ENCODE results near the gene GABRG3. TPM values are rescaled to one million over a fixed set of nuclear protein-coding genes. Genes with fewer than 3 reads are reported as not detected.

GABRG3 gene
- total RNA-seq, 2 experiments from 2014 or later, result not detected

DNA sequence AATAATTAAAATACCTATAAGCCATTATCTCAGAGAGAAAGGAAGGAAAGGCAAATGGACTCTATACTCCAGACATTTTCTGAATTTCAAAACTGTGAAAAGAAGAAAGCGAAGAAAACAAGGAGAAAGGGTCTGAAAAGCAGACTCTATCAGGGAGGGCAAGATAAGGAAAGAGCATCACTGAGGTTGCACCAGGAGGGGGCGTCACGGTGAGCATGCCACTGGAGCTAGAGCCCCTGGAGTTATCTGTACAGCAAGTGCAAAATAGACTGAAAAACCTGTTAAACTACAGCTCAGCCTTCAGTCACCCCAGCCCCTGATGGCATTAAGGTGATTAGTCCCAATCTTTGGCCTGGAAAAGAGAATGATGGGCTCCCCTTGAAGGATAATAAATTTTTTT, 514.3 kb downstream of the GABRG3 start:
- ChIA-PET CTCF (no interaction called here), POLR2A (interaction anchor here (1.1 kb wide), 1 partner anchor 128 kb away, joined by 3 read pairs; no protein-coding TSS in a partner anchor)
- Mint-ChIP-seq H3K27me3 (no peaks in the 10 kb centered on the region), H3K27ac (no peak overlapping the region), H3K4me3 (no peak overlapping the region), H3K4me1 (ENCODE audit: low read depth) (no peaks in the 10 kb centered on the region), H3K36me3 (ENCODE audit: low read depth) (peaks cover 1% of the 10 kb centered on the region), H3K9me3 (peaks cover 7% of the 10 kb centered on the region)
- TF ChIP-seq, protein P1, sequence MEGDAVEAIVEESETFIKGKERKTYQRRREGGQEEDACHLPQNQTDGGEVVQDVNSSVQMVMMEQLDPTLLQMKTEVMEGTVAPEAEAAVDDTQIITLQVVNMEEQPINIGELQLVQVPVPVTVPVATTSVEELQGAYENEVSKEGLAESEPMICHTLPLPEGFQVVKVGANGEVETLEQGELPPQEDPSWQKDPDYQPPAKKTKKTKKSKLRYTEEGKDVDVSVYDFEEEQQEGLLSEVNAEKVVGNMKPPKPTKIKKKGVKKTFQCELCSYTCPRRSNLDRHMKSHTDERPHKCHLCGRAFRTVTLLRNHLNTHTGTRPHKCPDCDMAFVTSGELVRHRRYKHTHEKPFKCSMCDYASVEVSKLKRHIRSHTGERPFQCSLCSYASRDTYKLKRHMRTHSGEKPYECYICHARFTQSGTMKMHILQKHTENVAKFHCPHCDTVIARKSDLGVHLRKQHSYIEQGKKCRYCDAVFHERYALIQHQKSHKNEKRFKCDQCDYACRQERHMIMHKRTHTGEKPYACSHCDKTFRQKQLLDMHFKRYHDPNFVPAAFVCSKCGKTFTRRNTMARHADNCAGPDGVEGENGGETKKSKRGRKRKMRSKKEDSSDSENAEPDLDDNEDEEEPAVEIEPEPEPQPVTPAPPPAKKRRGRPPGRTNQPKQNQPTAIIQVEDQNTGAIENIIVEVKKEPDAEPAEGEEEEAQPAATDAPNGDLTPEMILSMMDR (IDR thresholded peaks at IDR 0.05), result no peak
- intact Hi-C loops (cut with micrococcal nuclease), result no loop called here
- DNase-seq (no peak), ATAC-seq (no peak)

DNA sequence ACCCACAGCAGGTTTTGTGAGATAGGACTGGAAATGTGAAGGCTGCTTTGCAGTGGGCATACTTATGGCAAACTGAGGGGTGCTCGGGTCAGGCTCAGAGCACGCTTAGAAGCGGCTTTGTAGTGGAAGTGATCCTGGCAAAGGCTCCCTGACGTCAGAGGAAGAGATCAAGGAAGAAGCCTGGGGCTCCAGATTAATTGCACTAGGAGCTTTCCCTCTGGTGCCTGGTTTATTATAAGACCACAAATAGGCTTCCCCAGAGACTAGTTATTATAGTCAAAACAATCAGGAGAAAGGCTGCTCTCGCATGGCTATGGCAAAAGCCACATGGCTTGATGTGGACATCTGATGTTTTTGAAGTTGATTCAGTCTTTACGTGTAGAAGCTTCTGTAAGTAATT, 515.1 kb downstream of the GABRG3 start:
- H3K9me3 Mint-ChIP-seq, result peaks cover 7% of the 10 kb centered on the region
- no peak overlapping the region for H3K4me3 Mint-ChIP-seq
- intact Hi-C loops (cut with micrococcal nuclease), result no loop called here
- POLR2A ChIA-PET, result interaction anchor here (1.1 kb wide), 1 partner anchor 129 kb away, joined by 3 read pairs; no protein-coding TSS in a partner anchor
- H3K4me1 Mint-ChIP-seq (ENCODE audit: low read depth), result no peaks in the 10 kb centered on the region
- CTCF ChIA-PET, result no interaction called here
- ATAC-seq, result no peak
- TF ChIP-seq, protein P1 (IDR thresholded peaks at IDR 0.05), result no peak
- H3K27ac Mint-ChIP-seq, result no peak overlapping the region
- H3K27me3 Mint-ChIP-seq, result no peaks in the 10 kb centered on the region
- H3K36me3 Mint-ChIP-seq (ENCODE audit: low read depth), result peaks cover 1% of the 10 kb centered on the region
- no peak for DNase-seq

DNA sequence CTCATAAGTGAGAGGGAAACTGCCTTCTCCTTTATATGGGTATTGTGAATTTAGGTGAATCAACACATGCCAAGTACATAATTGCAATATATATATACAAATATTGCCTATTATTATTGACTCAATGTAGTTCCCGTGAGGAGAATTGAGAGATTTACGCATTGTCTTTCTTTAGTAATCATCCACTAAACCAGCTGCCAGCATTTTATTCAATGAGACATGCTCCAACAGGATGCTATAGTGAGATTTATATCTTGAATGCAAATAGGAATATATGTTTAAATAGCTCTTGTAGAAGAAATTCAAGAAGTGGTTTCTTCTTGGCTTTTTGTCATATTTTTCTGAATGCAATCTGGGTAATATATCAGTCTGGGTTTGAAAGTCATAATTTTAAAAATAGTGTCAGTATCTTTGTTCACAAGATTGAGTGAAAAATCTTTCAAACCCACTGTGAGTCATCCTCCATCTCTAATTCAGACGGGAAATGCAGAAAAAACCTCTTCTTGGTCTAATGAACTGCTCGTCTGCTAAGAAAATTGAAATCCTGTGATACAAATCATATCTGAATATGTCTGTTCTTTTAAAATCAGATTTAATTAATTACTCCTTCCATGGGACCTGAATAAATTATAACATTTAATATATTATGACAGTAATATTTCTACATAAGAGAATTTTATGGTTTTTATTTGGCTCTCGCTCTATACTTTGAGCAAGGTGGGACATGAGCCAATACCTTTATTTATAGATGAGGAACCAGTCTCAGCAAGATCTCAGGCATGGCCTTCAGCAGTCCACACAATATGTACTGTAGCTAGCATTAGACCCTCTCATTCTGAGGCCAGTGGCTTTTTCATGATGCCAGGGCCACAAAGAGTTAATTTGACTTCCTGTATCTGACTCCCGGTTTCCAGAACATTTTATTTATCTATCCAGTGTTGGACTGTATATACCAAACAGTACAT, 516.0 kb downstream of the GABRG3 start:
- H3K36me3 Mint-ChIP-seq (ENCODE audit: low read depth), result peaks cover 1% of the 10 kb centered on the region
- H3K27ac Mint-ChIP-seq, result no peak overlapping the region
- DNase-seq (no peak), ATAC-seq (no peak)
- ChIA-PET POLR2A (interaction anchor here (1.1 kb wide), 1 partner anchor 130 kb away, joined by 3 read pairs; no protein-coding TSS in a partner anchor), CTCF (no interaction called here)
- no peak overlapping the region for H3K4me3 Mint-ChIP-seq
- no peaks in the 10 kb centered on the region for H3K27me3 Mint-ChIP-seq
- TF ChIP-seq, protein P1 (IDR thresholded peaks at IDR 0.05), result no peak
- intact Hi-C loops (cut with micrococcal nuclease), result no loop called here
- H3K9me3 Mint-ChIP-seq, result peaks cover 9% of the 10 kb centered on the region
- H3K4me1 Mint-ChIP-seq (ENCODE audit: low read depth), result no peaks in the 10 kb centered on the region

DNA sequence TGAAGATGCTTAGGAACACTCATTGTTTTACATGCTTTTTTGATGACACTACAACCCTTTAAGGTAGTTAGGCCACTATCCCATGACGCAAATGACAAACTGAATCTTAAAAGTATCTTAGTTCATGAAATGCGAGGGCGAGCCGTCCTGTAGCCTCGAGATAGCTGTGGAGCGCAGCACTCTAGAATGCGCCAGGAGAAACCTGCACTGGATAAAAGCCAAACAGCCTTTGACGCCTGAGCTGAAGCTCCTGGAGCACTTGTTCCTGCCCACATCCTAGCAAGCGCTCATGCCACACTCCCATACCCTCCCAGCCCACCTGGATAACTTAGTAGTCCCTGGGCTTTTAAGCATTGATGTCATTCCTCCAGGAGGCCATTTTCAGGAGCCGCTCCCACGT, 516.9 kb downstream of the GABRG3 start:
- Mint-ChIP-seq H3K27ac (no peak overlapping the region), H3K4me1 (ENCODE audit: low read depth) (no peaks in the 10 kb centered on the region), H3K4me3 (no peak overlapping the region), H3K27me3 (no peaks in the 10 kb centered on the region), H3K36me3 (ENCODE audit: low read depth) (peaks cover 1% of the 10 kb centered on the region), H3K9me3 (peaks cover 11% of the 10 kb centered on the region)
- DNase-seq, result no peak
- ChIA-PET CTCF (no interaction called here), POLR2A (no interaction called here)
- no peak for ATAC-seq
- TF ChIP-seq, protein P1 (IDR thresholded peaks at IDR 0.05), result no peak
- intact Hi-C loops (cut with micrococcal nuclease), result no loop called here

DNA sequence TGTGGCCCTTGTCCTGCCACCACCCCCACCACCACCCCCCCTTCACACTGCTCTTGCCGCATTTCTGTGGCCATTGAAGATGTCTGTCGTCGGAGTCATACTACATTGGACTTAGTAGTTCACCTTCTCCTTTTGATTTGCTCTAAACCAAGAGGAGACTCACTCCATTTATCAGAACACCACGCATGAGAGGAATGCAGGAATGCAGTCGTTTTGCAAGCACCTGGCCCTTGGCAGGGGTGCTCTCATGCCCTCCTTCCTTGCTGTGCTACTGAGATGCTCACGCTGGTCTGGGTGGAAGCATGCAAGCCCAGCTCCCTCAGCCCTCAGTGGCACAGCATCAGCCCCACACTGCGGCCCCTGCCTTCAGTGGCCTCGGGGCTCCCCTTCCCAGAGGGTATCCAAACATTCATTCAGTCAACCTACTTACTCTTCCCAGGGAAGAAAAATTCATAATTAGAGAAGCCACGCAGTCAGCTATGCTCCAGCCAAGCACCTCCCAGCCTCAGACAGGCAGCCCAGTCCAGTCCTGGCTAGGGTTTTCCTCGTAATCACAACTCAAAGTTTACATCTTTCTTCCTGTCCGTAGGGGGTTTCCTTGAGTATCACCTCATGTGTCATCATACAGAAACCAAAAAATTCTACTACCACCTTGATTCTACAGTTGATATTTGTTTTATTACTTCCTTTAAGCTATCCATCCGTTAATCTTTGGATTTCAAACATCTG, 520.0 kb downstream of the GABRG3 start:
- Mint-ChIP-seq H3K4me1 (ENCODE audit: low read depth) (no peaks in the 10 kb centered on the region), H3K27me3 (no peaks in the 10 kb centered on the region), H3K27ac (no peak overlapping the region), H3K9me3 (peaks cover 10% of the 10 kb centered on the region), H3K36me3 (ENCODE audit: low read depth) (peaks cover 1% of the 10 kb centered on the region), H3K4me3 (no peak overlapping the region)
- CTCF ChIA-PET, result no interaction called here
- intact Hi-C loops (cut with micrococcal nuclease), result no loop called here
- ATAC-seq (no peak), DNase-seq (no peak)
- TF ChIP-seq, protein P1 (IDR thresholded peaks at IDR 0.05), result no peak
- POLR2A ChIA-PET, result no interaction called here

Measured in activated CD8-positive, alpha-beta T cell treated with anti-CD3 and anti-CD28 coated beads for 36 hours (primary cell).